Measurements from ENCODE around the gene PPP1R12B. TPM values are rescaled to one million over a fixed set of nuclear protein-coding genes. Genes with fewer than 3 reads are reported as not detected.
"Not testable (repeated sequence)": the region's sequence is repeated elsewhere in the genome, so short reads cannot be mapped to it uniquely, and the experiment has no call there.

The PPP1R12B gene
- total and polyA plus RNA-seq, 2 donors (not counting 1 experiment from before 2014, with no cell fraction given): 13.4 to 21.7 TPM

DNA sequence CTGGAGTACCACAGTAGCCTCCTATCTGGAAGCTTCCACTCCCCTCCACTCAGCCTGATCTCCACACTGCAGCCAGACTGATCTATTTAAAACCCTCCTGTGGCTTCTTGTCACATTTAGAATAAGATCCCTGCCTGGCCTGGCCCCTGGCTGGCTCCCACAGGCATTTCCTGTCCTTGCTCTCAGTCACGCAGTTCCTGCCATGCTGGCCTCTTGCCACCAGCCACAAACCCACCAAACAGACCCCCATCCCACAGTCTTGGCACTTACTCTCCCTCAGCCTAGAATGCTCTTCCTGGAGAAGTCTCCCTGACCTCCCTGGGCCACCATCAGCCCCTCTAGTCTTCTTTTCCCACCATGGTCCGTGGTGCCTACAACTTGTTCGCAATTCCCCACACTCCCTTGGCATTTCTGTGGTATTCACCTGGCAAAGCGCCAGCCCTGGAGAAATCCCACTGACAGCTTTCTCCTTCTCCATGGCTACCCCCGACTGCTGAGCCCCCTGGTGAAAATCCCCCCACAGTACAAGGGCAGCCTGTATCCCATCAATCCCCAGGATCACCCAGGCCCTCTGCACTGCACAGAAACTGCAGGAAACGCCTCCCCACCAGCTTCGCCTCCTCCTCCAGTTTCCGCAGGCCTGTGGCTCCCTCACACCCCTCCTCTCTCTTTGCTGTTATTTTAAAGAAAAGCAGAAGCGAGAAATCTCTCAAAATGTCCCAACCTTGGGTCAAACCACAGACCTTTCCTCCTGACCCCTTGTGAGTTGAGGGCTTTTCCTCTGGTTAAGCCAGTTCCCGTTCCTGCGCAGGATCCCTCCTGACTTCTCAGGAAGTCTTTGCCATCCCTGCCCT lies 267.2 kb downstream of the PPP1R12B start:
- no peaks in the 10 kb centered on the region for H3K27me3 ChIP-seq (ENCODE audit: control insufficient read depth, insufficient read depth, low read length)
- no peak overlapping the region for H3K4me2 ChIP-seq (ENCODE audit: extremely low read depth, insufficient read depth, low read length)
- no peak overlapping the region for H2AFZ ChIP-seq (ENCODE audit: low read length)
- H3K4me3 ChIP-seq (replicated peaks in 1 of 4; ENCODE audit: control extremely low read depth in 1 of 4, insufficient read depth in 1 of 4, low read depth in 3 of 4, low read length in 4 of 4): no peak overlapping the region
- no peaks in the 10 kb centered on the region for H4K20me1 ChIP-seq (ENCODE audit: control insufficient read depth, extremely low read depth, insufficient read depth, low read length)
- no peaks in the 10 kb centered on the region for H3K9me3 ChIP-seq (ENCODE audit: control insufficient read depth, insufficient read depth, low read depth, low read length)
- H3K4me1 ChIP-seq (ENCODE audit: control insufficient read depth, extremely low read depth, insufficient read depth, low read length): peaks cover 12% of the 10 kb centered on the region
- H3K36me3 ChIP-seq (ENCODE audit: control insufficient read depth, insufficient read depth, low read length): no peaks in the 10 kb centered on the region
- no peak overlapping the region for H3K9ac ChIP-seq (ENCODE audit: insufficient read depth, low read length)
- TF ChIP-seq, protein P1, sequence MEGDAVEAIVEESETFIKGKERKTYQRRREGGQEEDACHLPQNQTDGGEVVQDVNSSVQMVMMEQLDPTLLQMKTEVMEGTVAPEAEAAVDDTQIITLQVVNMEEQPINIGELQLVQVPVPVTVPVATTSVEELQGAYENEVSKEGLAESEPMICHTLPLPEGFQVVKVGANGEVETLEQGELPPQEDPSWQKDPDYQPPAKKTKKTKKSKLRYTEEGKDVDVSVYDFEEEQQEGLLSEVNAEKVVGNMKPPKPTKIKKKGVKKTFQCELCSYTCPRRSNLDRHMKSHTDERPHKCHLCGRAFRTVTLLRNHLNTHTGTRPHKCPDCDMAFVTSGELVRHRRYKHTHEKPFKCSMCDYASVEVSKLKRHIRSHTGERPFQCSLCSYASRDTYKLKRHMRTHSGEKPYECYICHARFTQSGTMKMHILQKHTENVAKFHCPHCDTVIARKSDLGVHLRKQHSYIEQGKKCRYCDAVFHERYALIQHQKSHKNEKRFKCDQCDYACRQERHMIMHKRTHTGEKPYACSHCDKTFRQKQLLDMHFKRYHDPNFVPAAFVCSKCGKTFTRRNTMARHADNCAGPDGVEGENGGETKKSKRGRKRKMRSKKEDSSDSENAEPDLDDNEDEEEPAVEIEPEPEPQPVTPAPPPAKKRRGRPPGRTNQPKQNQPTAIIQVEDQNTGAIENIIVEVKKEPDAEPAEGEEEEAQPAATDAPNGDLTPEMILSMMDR (conservative IDR thresholded peaks at IDR 0.05 in 1 of 2, IDR thresholded peaks at IDR 0.05 in 1 of 2; ENCODE audit: low read depth in 1 of 2, low read length in 2 of 2): no peak
- TF ChIP-seq EZH2 (IDR thresholded peaks at IDR 0.05; ENCODE audit: low read length, missing control alignments): no peak
- DNase-seq (ENCODE audit: low read depth in 2 of 2): peak; percentile 28 to 84
- no peaks in the 10 kb centered on the region for H3K79me2 ChIP-seq (ENCODE audit: control insufficient read depth, insufficient read depth, low read length)
- peak overlapping the region; percentile 38 for H3K27ac ChIP-seq (ENCODE audit: insufficient read depth, low read length)

- no peaks in the 10 kb centered on the region for H3K9me3 ChIP-seq (ENCODE audit: control insufficient read depth, insufficient read depth, low read depth, low read length)
These were observed 267.9 kb downstream of the PPP1R12B start for GRCh38 chr1:202616355-202616915.

DNA sequence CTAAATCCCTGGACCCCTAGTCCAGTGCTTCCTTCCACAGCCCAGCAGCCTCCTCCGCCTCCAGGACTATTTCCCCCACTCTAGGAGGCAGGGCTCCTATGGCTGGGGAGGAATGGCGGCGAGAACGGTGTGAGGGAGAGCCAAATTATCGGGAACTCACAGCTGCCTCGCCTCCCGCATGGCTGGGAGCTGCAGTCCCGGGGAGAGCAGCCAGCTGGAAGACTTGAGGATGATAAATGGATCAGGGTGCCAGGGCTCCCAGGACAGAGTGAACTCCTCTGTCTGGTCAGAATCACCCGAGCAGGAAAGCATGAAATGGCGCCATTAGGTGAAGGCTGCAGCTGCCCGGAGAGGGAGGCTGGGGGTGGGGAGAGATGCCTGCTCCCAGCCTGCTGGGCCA lies 270.5 kb downstream of the PPP1R12B start:
- H3K4me3 ChIP-seq (replicated peaks in 1 of 4; ENCODE audit: control extremely low read depth in 1 of 4, insufficient read depth in 1 of 4, low read depth in 3 of 4, low read length in 4 of 4); H3K79me2 ChIP-seq (ENCODE audit: control insufficient read depth, insufficient read depth, low read length); H2AFZ ChIP-seq (ENCODE audit: low read length); H3K27ac ChIP-seq (ENCODE audit: insufficient read depth, low read length); H3K27me3 ChIP-seq (ENCODE audit: control insufficient read depth, insufficient read depth, low read length); H3K9me3 ChIP-seq (ENCODE audit: control insufficient read depth, insufficient read depth, low read depth, low read length); H3K4me2 ChIP-seq (ENCODE audit: extremely low read depth, insufficient read depth, low read length); H4K20me1 ChIP-seq (ENCODE audit: control insufficient read depth, extremely low read depth, insufficient read depth, low read length); H3K36me3 ChIP-seq (ENCODE audit: control insufficient read depth, insufficient read depth, low read length); H3K9ac ChIP-seq (ENCODE audit: insufficient read depth, low read length): not testable (repeated sequence)
- H3K4me1 ChIP-seq (ENCODE audit: control insufficient read depth, extremely low read depth, insufficient read depth, low read length): peaks cover 20% of the 10 kb centered on the region
- DNase-seq (ENCODE audit: low read depth in 2 of 2): peak; percentile 28 to 54

More at GRCh38 chr1:202616355-202616915, 267.9 kb downstream of the PPP1R12B start:
- Histone ChIP-seq H3K36me3 (ENCODE audit: control insufficient read depth, insufficient read depth, low read length) (no peaks in the 10 kb centered on the region), H3K4me1 (ENCODE audit: control insufficient read depth, extremely low read depth, insufficient read depth, low read length) (peaks cover 12% of the 10 kb centered on the region), H3K27ac (ENCODE audit: insufficient read depth, low read length) (no peak overlapping the region), H4K20me1 (ENCODE audit: control insufficient read depth, extremely low read depth, insufficient read depth, low read length) (no peaks in the 10 kb centered on the region), H3K4me3 (replicated peaks in 1 of 4; ENCODE audit: control extremely low read depth in 1 of 4, insufficient read depth in 1 of 4, low read depth in 3 of 4, low read length in 4 of 4) (no peak overlapping the region), H3K9ac (ENCODE audit: insufficient read depth, low read length) (no peak overlapping the region), H3K4me2 (ENCODE audit: extremely low read depth, insufficient read depth, low read length) (no peak overlapping the region), H2AFZ (ENCODE audit: low read length) (no peak overlapping the region), H3K79me2 (ENCODE audit: control insufficient read depth, insufficient read depth, low read length) (no peaks in the 10 kb centered on the region), H3K27me3 (ENCODE audit: control insufficient read depth, insufficient read depth, low read length) (no peaks in the 10 kb centered on the region)
- no peak for DNase-seq (ENCODE audit: low read depth in 2 of 2)
- no peak for TF ChIP-seq EZH2 (IDR thresholded peaks at IDR 0.05; ENCODE audit: low read length, missing control alignments)
- TF ChIP-seq, protein P1 (conservative IDR thresholded peaks at IDR 0.05 in 1 of 2, IDR thresholded peaks at IDR 0.05 in 1 of 2; ENCODE audit: low read depth in 1 of 2, low read length in 2 of 2): no peak
